ENCODE results near the gene HECTD2. TPM values are rescaled to one million over a fixed set of nuclear protein-coding genes. Genes with fewer than 3 reads are reported as not detected.

The HECTD2 gene
- total and polyA plus RNA-seq, 3 experiments from 2014 or later = 1.1 to 9.2 (median 8.1) TPM

DNA sequence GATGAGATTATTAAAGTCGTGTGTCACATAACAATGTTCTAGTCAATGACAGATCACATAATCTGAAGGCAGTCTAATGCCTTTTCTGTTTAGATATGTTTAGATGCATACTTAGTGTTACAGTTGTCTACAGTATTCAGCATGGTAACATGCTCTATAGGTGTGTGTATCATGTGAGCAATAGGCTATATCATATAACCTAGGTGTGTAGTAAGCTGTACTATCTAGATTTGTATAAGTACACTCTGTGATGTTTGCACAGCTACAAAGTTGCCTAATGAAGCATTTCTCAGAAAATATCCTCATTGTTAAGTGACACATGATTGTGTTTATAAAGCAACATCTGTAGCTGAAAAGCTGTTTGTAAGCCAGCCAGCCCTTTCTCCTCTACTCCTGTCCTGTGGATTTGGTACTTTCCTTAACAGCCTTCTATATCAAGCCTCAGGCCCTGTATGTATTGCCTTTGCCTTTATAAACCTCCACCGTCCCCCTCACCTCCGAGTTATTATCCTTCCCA, 6.3 kb downstream of the HECTD2 start:
- Histone ChIP-seq H3K9me3 (ENCODE audit: low read length) (no peaks in the 10 kb centered on the region), H3K27ac (ENCODE audit: low read depth, low read length) (no peak overlapping the region), H3K4me1 (ENCODE audit: insufficient read depth, low read length) (no peaks in the 10 kb centered on the region), H3K4me3 (ENCODE audit: low read length) (no peak overlapping the region), H3K27me3 (ENCODE audit: insufficient read depth, low read length, poor library complexity, severe bottlenecking) (no peaks in the 10 kb centered on the region), H3K36me3 (ENCODE audit: insufficient read depth, low read length) (no peaks in the 10 kb centered on the region)
- DNase-seq = no peak
- ChIA-PET CTCF (no interaction called here), POLR2A (no interaction called here)
- no peaks in the 10 kb centered on the region for H3K9me3 Mint-ChIP-seq
- peaks cover 15 to 25% (median 23%) of the 10 kb centered on the region in 3 donors for H3K4me1 Mint-ChIP-seq
- H3K4me3 Mint-ChIP-seq = no peak overlapping the region
- no peaks in the 10 kb centered on the region for H3K27me3 Mint-ChIP-seq
- no peaks in the 10 kb centered on the region for H3K36me3 Mint-ChIP-seq
- H3K27ac Mint-ChIP-seq = no peak overlapping the region

- no peak for DNase-seq
- CTCF ChIA-PET = no interaction called here
Observed at GRCh38 chr10:91418416-91418815, 8.3 kb downstream of the HECTD2 start.

DNA sequence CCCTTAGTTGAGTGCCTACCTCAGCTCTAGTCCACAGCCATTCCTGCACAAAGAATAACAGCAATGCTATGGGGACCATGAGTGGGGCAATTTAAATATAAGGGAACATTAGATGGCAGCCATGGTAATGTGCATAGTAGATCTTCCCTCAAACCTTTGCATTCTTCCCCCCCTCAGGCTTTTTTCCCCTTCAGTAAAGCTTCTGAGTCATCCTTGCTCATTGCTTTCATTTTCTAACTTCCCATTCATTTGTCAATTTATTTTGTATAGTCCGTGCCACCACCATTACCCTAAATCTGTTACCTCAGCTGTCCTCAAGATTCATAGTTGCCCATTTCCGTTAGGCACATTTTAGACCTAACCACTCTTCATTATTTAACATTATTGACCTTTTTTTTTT, 10.7 kb downstream of the HECTD2 start:
- Mint-ChIP-seq H3K36me3 (no peaks in the 10 kb centered on the region), H3K27ac (no peak overlapping the region), H3K27me3 (no peaks in the 10 kb centered on the region), H3K4me3 (no peak overlapping the region), H3K4me1 (peaks cover 9 to 15% (median 14%) of the 10 kb centered on the region in 3 donors), H3K9me3 (no peaks in the 10 kb centered on the region)
- DNase-seq = no peak
- H3K9me3 ChIP-seq (ENCODE audit: low read length) = no peaks in the 10 kb centered on the region
- H3K4me1 ChIP-seq (ENCODE audit: insufficient read depth, low read length) = no peaks in the 10 kb centered on the region
- H3K4me3 ChIP-seq (ENCODE audit: low read length) = no peak overlapping the region
- no peak overlapping the region for H3K27ac ChIP-seq (ENCODE audit: low read depth, low read length)
- no peaks in the 10 kb centered on the region for H3K36me3 ChIP-seq (ENCODE audit: insufficient read depth, low read length)
- H3K27me3 ChIP-seq (ENCODE audit: insufficient read depth, low read length, poor library complexity, severe bottlenecking) = no peaks in the 10 kb centered on the region
- POLR2A ChIA-PET = no interaction called here
- CTCF ChIA-PET = no interaction called here

More at GRCh38 chr10:91418416-91418815, 8.3 kb downstream of the HECTD2 start:
- H3K4me3 ChIP-seq (ENCODE audit: low read length) = no peak overlapping the region
- no peaks in the 10 kb centered on the region for H3K27me3 ChIP-seq (ENCODE audit: insufficient read depth, low read length, poor library complexity, severe bottlenecking)
- H3K27ac ChIP-seq (ENCODE audit: low read depth, low read length) = no peak overlapping the region
- Mint-ChIP-seq H3K27me3 (no peaks in the 10 kb centered on the region), H3K27ac (no peak overlapping the region), H3K4me1 (peaks cover 14 to 21% (median 20%) of the 10 kb centered on the region in 3 donors), H3K36me3 (no peaks in the 10 kb centered on the region), H3K9me3 (no peaks in the 10 kb centered on the region), H3K4me3 (no peak overlapping the region)
- H3K4me1 ChIP-seq (ENCODE audit: insufficient read depth, low read length) = no peaks in the 10 kb centered on the region
- H3K36me3 ChIP-seq (ENCODE audit: insufficient read depth, low read length) = no peaks in the 10 kb centered on the region
- POLR2A ChIA-PET = no interaction called here
- no peaks in the 10 kb centered on the region for H3K9me3 ChIP-seq (ENCODE audit: low read length)

DNA sequence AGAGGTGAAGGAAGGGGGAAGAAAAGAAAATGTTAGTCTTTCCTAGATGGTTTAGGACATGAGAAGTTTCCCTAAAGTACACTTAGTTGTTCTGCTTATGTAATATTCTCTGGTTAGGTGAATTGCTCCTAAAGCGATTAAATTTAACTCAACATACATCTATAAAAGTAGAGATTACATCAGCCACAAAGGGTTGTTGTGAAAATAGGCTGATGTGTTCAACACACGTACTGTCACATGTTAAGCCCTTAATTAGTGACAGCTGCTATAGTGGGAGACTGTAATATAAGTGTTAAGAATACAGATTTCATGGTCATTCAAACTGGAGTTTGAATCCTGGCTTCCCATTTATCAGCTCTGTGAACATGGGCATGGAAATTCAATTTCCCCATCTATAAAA, 12.8 kb downstream of the HECTD2 start:
- Mint-ChIP-seq H3K4me3 (no peak overlapping the region), H3K9me3 (peaks cover 0 to 4% (median 0%) of the 10 kb centered on the region in 5 donors), H3K27ac (no peak overlapping the region), H3K4me1 (peaks cover 4 to 7% (median 7%) of the 10 kb centered on the region in 3 donors), H3K27me3 (no peaks in the 10 kb centered on the region), H3K36me3 (no peaks in the 10 kb centered on the region)
- ChIA-PET POLR2A (no interaction called here), CTCF (interaction anchor here (1.6 kb wide), 1 partner anchor 15 kb away, joined by 3 read pairs; no protein-coding TSS in a partner anchor)
- Histone ChIP-seq H3K27me3 (ENCODE audit: insufficient read depth, low read length, poor library complexity, severe bottlenecking) (no peaks in the 10 kb centered on the region), H3K4me3 (ENCODE audit: low read length) (no peak overlapping the region), H3K36me3 (ENCODE audit: insufficient read depth, low read length) (no peaks in the 10 kb centered on the region), H3K9me3 (ENCODE audit: low read length) (no peaks in the 10 kb centered on the region), H3K4me1 (ENCODE audit: insufficient read depth, low read length) (no peaks in the 10 kb centered on the region), H3K27ac (ENCODE audit: low read depth, low read length) (no peak overlapping the region)
- DNase-seq = no peak

- H3K4me1 Mint-ChIP-seq = peaks cover 4 to 7% (median 7%) of the 10 kb centered on the region in 3 donors
- no peak overlapping the region for H3K4me3 ChIP-seq (ENCODE audit: low read length)
- H3K27ac ChIP-seq (ENCODE audit: low read depth, low read length) = no peak overlapping the region
- H3K4me1 ChIP-seq (ENCODE audit: insufficient read depth, low read length) = no peaks in the 10 kb centered on the region
- no peak overlapping the region for H3K27ac Mint-ChIP-seq
- H3K36me3 ChIP-seq (ENCODE audit: insufficient read depth, low read length) = no peaks in the 10 kb centered on the region
- H3K4me3 Mint-ChIP-seq = no peak overlapping the region
- ChIA-PET CTCF (no interaction called here), POLR2A (interaction anchor here (0.5 kb wide), 1 partner anchor 382 kb away, joined by 3 read pairs; no protein-coding TSS in a partner anchor)
- H3K36me3 Mint-ChIP-seq = no peaks in the 10 kb centered on the region
- no peak for DNase-seq
- no peaks in the 10 kb centered on the region for H3K27me3 ChIP-seq (ENCODE audit: insufficient read depth, low read length, poor library complexity, severe bottlenecking)
- no peaks in the 10 kb centered on the region for H3K9me3 ChIP-seq (ENCODE audit: low read length)
- peaks cover 0 to 4% (median 2%) of the 10 kb centered on the region in 5 donors for H3K9me3 Mint-ChIP-seq
- no peaks in the 10 kb centered on the region for H3K27me3 Mint-ChIP-seq
Observed at GRCh38 chr10:91424016-91424415, 13.9 kb downstream of the HECTD2 start.

DNA sequence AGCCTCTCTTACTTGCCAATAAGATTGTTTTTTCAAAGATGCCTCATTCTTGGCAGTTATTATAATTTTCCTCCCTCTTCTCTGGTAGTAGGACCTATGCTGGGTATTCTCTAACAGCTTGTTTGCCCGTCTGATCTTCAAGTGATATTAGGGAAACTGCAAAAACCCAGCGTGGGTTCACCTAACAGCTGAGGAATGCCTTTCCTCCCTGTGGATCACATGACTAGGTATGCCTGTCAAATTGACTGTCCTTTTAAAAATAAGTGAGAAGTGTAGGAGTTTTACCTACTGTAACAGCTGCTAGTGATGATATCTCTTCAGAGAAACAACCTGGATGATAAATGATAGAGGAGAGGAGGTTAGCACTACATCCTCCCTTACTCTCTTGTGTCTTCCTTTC, 22.0 kb downstream of the HECTD2 start:
- Mint-ChIP-seq H3K9me3 (peaks cover 0 to 4% (median 2%) of the 10 kb centered on the region in 5 donors), H3K4me1 (no peaks in the 10 kb centered on the region), H3K4me3 (no peak overlapping the region), H3K36me3 (peaks cover 0 to 5% (median 3%) of the 10 kb centered on the region in 3 donors), H3K27me3 (no peaks in the 10 kb centered on the region), H3K27ac (no peak overlapping the region)
- no peaks in the 10 kb centered on the region for H3K27me3 ChIP-seq (ENCODE audit: insufficient read depth, low read length, poor library complexity, severe bottlenecking)
- H3K9me3 ChIP-seq (ENCODE audit: low read length) = no peaks in the 10 kb centered on the region
- H3K4me1 ChIP-seq (ENCODE audit: insufficient read depth, low read length) = no peaks in the 10 kb centered on the region
- H3K36me3 ChIP-seq (ENCODE audit: insufficient read depth, low read length) = no peaks in the 10 kb centered on the region
- H3K27ac ChIP-seq (ENCODE audit: low read depth, low read length) = no peak overlapping the region
- no peak overlapping the region for H3K4me3 ChIP-seq (ENCODE audit: low read length)
- no peak for DNase-seq
- CTCF ChIA-PET = no interaction called here
- POLR2A ChIA-PET = no interaction called here

GRCh38 chr10:91433620-91434019, 23.5 kb downstream of the HECTD2 start:
- Histone ChIP-seq H3K36me3 (ENCODE audit: insufficient read depth, low read length) (no peaks in the 10 kb centered on the region), H3K27ac (ENCODE audit: low read depth, low read length) (no peak overlapping the region), H3K9me3 (ENCODE audit: low read length) (no peaks in the 10 kb centered on the region), H3K27me3 (ENCODE audit: insufficient read depth, low read length, poor library complexity, severe bottlenecking) (no peaks in the 10 kb centered on the region), H3K4me3 (ENCODE audit: low read length) (no peak overlapping the region), H3K4me1 (ENCODE audit: insufficient read depth, low read length) (no peaks in the 10 kb centered on the region)
- Mint-ChIP-seq H3K27me3 (no peaks in the 10 kb centered on the region), H3K4me1 (no peaks in the 10 kb centered on the region), H3K4me3 (no peak overlapping the region), H3K36me3 (peaks cover 0 to 9% (median 6%) of the 10 kb centered on the region in 3 donors), H3K27ac (no peak overlapping the region), H3K9me3 (peaks cover 0 to 9% (median 3%) of the 10 kb centered on the region in 5 donors)
- DNase-seq = no peak
- ChIA-PET POLR2A (no interaction called here), CTCF (no interaction called here)

DNA sequence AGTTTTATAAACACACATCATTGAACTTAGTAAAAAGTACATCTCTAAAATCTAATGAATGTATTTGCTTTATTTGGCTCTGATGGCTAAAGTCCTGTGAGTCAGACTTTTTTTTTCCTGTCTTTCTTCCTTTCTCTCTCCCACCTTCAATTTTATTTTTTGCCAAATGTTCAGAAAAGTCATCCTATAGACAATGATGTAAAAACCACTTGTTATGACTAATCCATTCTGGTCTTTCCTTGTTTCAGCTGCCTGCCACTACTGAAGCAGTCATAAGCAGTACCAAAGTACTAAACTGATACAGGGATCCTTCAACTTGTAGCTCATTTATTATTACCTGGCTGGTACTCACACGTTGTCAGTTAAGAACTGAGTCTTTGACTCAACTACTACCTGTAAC, 23.9 kb downstream of the HECTD2 start:
- no peaks in the 10 kb centered on the region for H3K4me1 ChIP-seq (ENCODE audit: insufficient read depth, low read length)
- no peaks in the 10 kb centered on the region for H3K9me3 ChIP-seq (ENCODE audit: low read length)
- no peak overlapping the region for H3K27ac ChIP-seq (ENCODE audit: low read depth, low read length)
- H3K4me3 Mint-ChIP-seq = no peak overlapping the region
- H3K36me3 Mint-ChIP-seq = peaks cover 0 to 14% (median 6%) of the 10 kb centered on the region in 3 donors
- H3K27ac Mint-ChIP-seq = no peak overlapping the region
- no peak for DNase-seq
- no peaks in the 10 kb centered on the region for H3K27me3 Mint-ChIP-seq
- ChIA-PET CTCF (no interaction called here), POLR2A (no interaction called here)
- peaks cover 0 to 11% (median 3%) of the 10 kb centered on the region in 5 donors for H3K9me3 Mint-ChIP-seq
- no peaks in the 10 kb centered on the region for H3K36me3 ChIP-seq (ENCODE audit: insufficient read depth, low read length)
- H3K27me3 ChIP-seq (ENCODE audit: insufficient read depth, low read length, poor library complexity, severe bottlenecking) = no peaks in the 10 kb centered on the region
- H3K4me1 Mint-ChIP-seq = no peaks in the 10 kb centered on the region
- H3K4me3 ChIP-seq (ENCODE audit: low read length) = no peak overlapping the region

Measured in CD8-positive, alpha-beta memory T cell (primary cell).